ENCODE measurements around the gene GRIN2D. TPM values are rescaled to one million over a fixed set of nuclear protein-coding genes. Genes with fewer than 3 reads are reported as not detected.

The GRIN2D gene
- 7.3 to 11.8 TPM (median 10.0 TPM) in 5 replicates for total RNA-seq (2022; extraction: Qiagen RNA extraction; ENCODE audit: low read depth)

GRCh38 chr19:48393559-48394330 is at the start of gene GRIN2D:
Gene GRIN2D (plus strand): TSS chr19:48393668. CDS start chr19:48398393, 4,725 bp downstream.

GRCh38 chr19:48363810-48364597 is 29.5 kb upstream of the GRIN2D start, which contains the start of the genes SYNGR4 and TMEM143:
Gene SYNGR4 (plus strand): TSS chr19:48364367. CDS start chr19:48365843, 1,476 bp downstream.
Gene TMEM143 (minus strand): TSS chr19:48363940. CDS start chr19:48363920, 20 bp downstream.

GRCh38 chr19:48391100-48392005 is 2.1 kb upstream of the GRIN2D start, which contains the start of gene KDELR1:
Gene KDELR1 (minus strand): TSS chr19:48391551. CDS start chr19:48391358, 193 bp downstream.

Other genes with a start within 250 kb of the GRIN2D start
- gene LIG1, start 223.3 kb upstream of the GRIN2D start, total RNA-seq (2022; extraction: Qiagen RNA extraction; ENCODE audit: low read depth) = 60.8 to 71.7 TPM (median 66.9 TPM) in 5 replicates
- 5.8 to 9.1 TPM (median 6.9 TPM) in 5 replicates for gene ZSWIM9, start 223.0 kb upstream of the GRIN2D start, total RNA-seq (2022; extraction: Qiagen RNA extraction; ENCODE audit: low read depth)
- 15.9 to 18.1 TPM (median 16.8 TPM) in 5 replicates for gene CARD8, start 137.8 kb upstream of the GRIN2D start, total RNA-seq (2022; extraction: Qiagen RNA extraction; ENCODE audit: low read depth)
- 4.8 to 7.2 TPM (median 5.7 TPM) in 5 replicates for gene ZNF114, start 123.6 kb upstream of the GRIN2D start, total RNA-seq (2022; extraction: Qiagen RNA extraction; ENCODE audit: low read depth)
- gene EMP3, start 68.1 kb upstream of the GRIN2D start, total RNA-seq (2022; extraction: Qiagen RNA extraction; ENCODE audit: low read depth) = 441 to 494 TPM (median 477 TPM) in 5 replicates
- 3.7 to 5.7 TPM (median 3.9 TPM) in 5 replicates for gene TMEM143, start 29.7 kb upstream of the GRIN2D start, total RNA-seq (2022; extraction: Qiagen RNA extraction; ENCODE audit: low read depth)
- 1.9 to 4.4 TPM (median 3.1 TPM) in 5 replicates for gene SYNGR4, start 29.3 kb upstream of the GRIN2D start, total RNA-seq (2022; extraction: Qiagen RNA extraction; ENCODE audit: low read depth)
- gene KDELR1, start 2.1 kb upstream of the GRIN2D start, total RNA-seq (2022; extraction: Qiagen RNA extraction; ENCODE audit: low read depth) = 354 to 463 TPM (median 436 TPM) in 5 replicates
- 111 to 131 TPM (median 121 TPM) in 5 replicates for gene GRWD1, start 52.3 kb downstream of the GRIN2D start, total RNA-seq (2022; extraction: Qiagen RNA extraction; ENCODE audit: low read depth)
- 1.1 to 2.0 TPM (median 1.2 TPM) in 5 replicates for gene KCNJ14, start 61.9 kb downstream of the GRIN2D start, total RNA-seq (2022; extraction: Qiagen RNA extraction; ENCODE audit: low read depth)
- gene CYTH2, start 75.7 kb downstream of the GRIN2D start, total RNA-seq (2022; extraction: Qiagen RNA extraction; ENCODE audit: low read depth) = 51.2 to 62.6 TPM (median 58.0 TPM) in 5 replicates
- 2.1 to 4.7 TPM (median 4.2 TPM) in 5 replicates for gene LMTK3, start 118.2 kb downstream of the GRIN2D start, total RNA-seq (2022; extraction: Qiagen RNA extraction; ENCODE audit: low read depth)
- 14.1 to 20.7 TPM (median 15.9 TPM) in 5 replicates for gene SULT2B1, start 158.5 kb downstream of the GRIN2D start, total RNA-seq (2022; extraction: Qiagen RNA extraction; ENCODE audit: low read depth)
- gene SPACA4, start 213.1 kb downstream of the GRIN2D start, total RNA-seq (2022; extraction: Qiagen RNA extraction; ENCODE audit: low read depth) = not detected in 5 replicates
- gene FAM83E, start 221.4 kb downstream of the GRIN2D start, total RNA-seq (2022; extraction: Qiagen RNA extraction; ENCODE audit: low read depth) = 0.17 to 0.27 TPM (median 0.24 TPM) in 4 of 5 replicates, not detected in the other
- gene RPL18, start 225.5 kb downstream of the GRIN2D start, total RNA-seq (2022; extraction: Qiagen RNA extraction; ENCODE audit: low read depth) = 3,160 to 3,604 TPM (median 3,243 TPM) in 5 replicates
- gene SPHK2, start 225.8 kb downstream of the GRIN2D start, total RNA-seq (2022; extraction: Qiagen RNA extraction; ENCODE audit: low read depth) = 9.4 to 16.7 TPM (median 15.5 TPM) in 5 replicates
- 2.0 to 3.3 TPM (median 2.7 TPM) in 5 replicates for gene DBP, start 243.7 kb downstream of the GRIN2D start, total RNA-seq (2022; extraction: Qiagen RNA extraction; ENCODE audit: low read depth)

Data from A549 treated with RU486 at 1 μM for 4 hours (cell line).